Activated T-cell treated with anti-CD3 and anti-CD28 coated beads, Interleukin-2, amount 50 U/mL, for 4 hours (primary cell): ENCODE results near the gene ACTR3C. TPM values are rescaled to one million over a fixed set of nuclear protein-coding genes. Genes with fewer than 3 reads are reported as not detected.
A peak's percentile ranks its signal among the peaks of the same experiment; 100 is the strongest.

Experiments used
- ATAC-seq, 2 donors: fragments of 200-7000 bp; cut with Tn5 transposase; one replicate each; pipeline ENCODE4 v1.10.0; 2021
- DNase-seq: peaks from one replicate; pipeline ENCODE4 v3.0.0-alpha.2; 2020
- H3K27me3 Mint-ChIP-seq: one replicate; pipeline ENCODE4 v1.8.0; 2021; ENCODE audit warnings: low read depth, mixed read lengths
- H3K36me3 Mint-ChIP-seq: one replicate; pipeline ENCODE4 v1.8.0; 2022; ENCODE audit warnings: mixed read lengths; ENCODE audit not compliant: insufficient read depth
- H3K4me1 Mint-ChIP-seq: one replicate; pipeline ENCODE4 v1.8.0; 2021; ENCODE audit warnings: low read depth, mixed read lengths
- H3K4me3 Mint-ChIP-seq: one replicate; pipeline ENCODE4 v1.8.0; 2021; ENCODE audit warnings: mild to moderate bottlenecking, moderate library complexity, mixed read lengths
- H3K9me3 Mint-ChIP-seq: one replicate; pipeline ENCODE4 v1.8.0; 2021; ENCODE audit warnings: mixed read lengths
- total RNA-seq, 3 donors: library from RNA; stranded (reverse); gene quantifications; one replicate each; pipeline ENCODE4 v1.2.1, GENCODE V29; 2021

ACTR3C gene
- 1 to 10 TPM; 5.1 to 7.0 (median 5.5) TPM for total RNA-seq

- ATAC-seq (peak; percentile 41 to 54), DNase-seq (peak; percentile 55)
- peaks cover 17% of the 10 kb centered on the region for H3K36me3 Mint-ChIP-seq
- peaks cover 47% of the 10 kb centered on the region for H3K4me1 Mint-ChIP-seq
- H3K9me3 Mint-ChIP-seq, result no peaks in the 10 kb centered on the region
- H3K4me3 Mint-ChIP-seq, result peak within 1 kb of the TSS; percentile 96
- H3K27me3 Mint-ChIP-seq, result no peaks in the 10 kb centered on the region
These were observed at the start of gene ACTR3C, which contains the start of gene LRRC61 for GRCh38 chr7:150322833-150323681. ACTR3C (minus strand) TSS chr7:150323545; CDS start chr7:150295296, 28,249 bp downstream. LRRC61 (plus strand) TSS chr7:150323355; CDS start chr7:150336862, 13,507 bp downstream.

DNA sequence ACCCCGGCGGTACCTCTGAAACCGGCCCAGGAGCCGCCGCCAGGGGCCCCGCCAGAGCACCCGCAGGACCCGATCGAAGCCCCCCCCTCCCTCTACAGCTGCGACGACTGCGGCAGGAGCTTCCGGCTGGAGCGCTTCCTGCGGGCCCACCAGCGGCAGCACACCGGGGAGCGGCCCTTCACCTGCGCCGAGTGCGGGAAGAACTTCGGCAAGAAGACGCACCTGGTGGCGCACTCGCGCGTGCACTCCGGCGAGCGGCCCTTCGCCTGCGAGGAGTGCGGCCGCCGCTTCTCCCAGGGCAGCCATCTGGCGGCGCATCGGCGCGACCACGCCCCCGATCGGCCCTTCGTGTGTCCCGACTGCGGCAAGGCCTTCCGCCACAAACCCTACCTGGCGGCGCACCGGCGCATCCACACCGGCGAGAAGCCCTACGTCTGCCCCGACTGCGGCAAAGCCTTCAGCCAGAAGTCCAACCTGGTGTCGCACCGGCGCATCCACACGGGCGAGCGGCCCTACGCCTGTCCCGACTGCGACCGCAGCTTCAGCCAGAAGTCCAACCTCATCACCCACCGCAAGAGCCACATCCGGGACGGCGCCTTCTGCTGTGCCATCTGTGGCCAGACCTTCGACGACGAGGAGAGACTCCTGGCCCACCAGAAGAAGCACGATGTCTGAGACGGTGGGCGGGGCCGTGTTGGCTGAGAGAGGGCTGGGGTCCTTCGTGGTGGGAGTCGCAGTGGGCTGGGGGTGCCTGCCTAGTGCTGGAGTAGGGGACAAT lies 49.1 kb upstream of the ACTR3C start:
- peaks cover 47% of the 10 kb centered on the region for H3K4me1 Mint-ChIP-seq
- H3K36me3 Mint-ChIP-seq, result peaks cover 8% of the 10 kb centered on the region
- no peak overlapping the region for H3K4me3 Mint-ChIP-seq
- ATAC-seq (no peak), DNase-seq (no peak)
- no peaks in the 10 kb centered on the region for H3K9me3 Mint-ChIP-seq
- no peaks in the 10 kb centered on the region for H3K27me3 Mint-ChIP-seq

- H3K4me1 Mint-ChIP-seq, result peaks cover 46% of the 10 kb centered on the region
These were observed 48.6 kb upstream of the ACTR3C start for GRCh38 chr7:150371996-150372270.

DNA sequence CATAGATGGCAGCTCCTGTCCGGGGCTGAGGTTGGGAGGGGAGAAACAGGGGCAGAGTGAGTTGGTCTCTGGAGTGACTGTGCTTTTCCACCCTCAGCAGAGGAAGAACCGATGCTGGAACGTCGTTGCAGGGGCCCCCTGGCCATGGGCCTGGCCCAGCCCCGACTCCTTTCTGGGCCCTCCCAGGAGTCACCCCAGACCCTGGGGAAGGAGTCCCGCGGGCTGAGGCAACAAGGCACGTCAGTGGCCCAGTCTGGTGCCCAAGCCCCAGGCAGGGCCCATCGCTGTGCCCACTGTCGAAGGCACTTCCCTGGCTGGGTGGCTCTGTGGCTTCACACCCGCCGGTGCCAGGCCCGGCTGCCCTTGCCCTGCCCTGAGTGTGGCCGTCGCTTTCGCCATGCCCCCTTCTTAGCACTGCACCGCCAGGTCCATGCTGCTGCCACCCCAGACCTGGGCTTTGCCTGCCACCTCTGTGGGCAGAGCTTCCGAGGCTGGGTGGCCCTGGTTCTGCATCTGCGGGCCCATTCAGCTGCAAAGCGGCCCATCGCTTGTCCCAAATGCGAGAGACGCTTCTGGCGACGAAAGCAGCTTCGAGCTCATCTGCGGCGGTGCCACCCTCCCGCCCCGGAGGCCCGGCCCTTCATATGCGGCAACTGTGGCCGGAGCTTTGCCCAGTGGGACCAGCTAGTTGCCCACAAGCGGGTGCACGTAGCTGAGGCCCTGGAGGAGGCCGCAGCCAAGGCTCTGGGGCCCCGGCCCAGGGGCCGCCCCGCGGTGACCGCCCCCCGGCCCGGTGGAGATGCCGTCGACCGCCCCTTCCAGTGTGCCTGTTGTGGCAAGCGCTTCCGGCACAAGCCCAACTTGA lies 48.0 kb upstream of the ACTR3C start:
- no peak overlapping the region for H3K4me3 Mint-ChIP-seq
- H3K9me3 Mint-ChIP-seq, result no peaks in the 10 kb centered on the region
- peaks cover 42% of the 10 kb centered on the region for H3K4me1 Mint-ChIP-seq
- H3K36me3 Mint-ChIP-seq, result peaks cover 8% of the 10 kb centered on the region
- ATAC-seq (no peak), DNase-seq (no peak)
- H3K27me3 Mint-ChIP-seq, result no peaks in the 10 kb centered on the region

More at GRCh38 chr7:150371996-150372270, 48.6 kb upstream of the ACTR3C start:
- DNase-seq (no peak), ATAC-seq (no peak)
- no peak overlapping the region for H3K4me3 Mint-ChIP-seq
- no peaks in the 10 kb centered on the region for H3K27me3 Mint-ChIP-seq
- H3K9me3 Mint-ChIP-seq, result no peaks in the 10 kb centered on the region
- H3K36me3 Mint-ChIP-seq, result peaks cover 8% of the 10 kb centered on the region

- Mint-ChIP-seq H3K9me3 (no peaks in the 10 kb centered on the region), H3K27me3 (no peaks in the 10 kb centered on the region)
These were observed 47.3 kb upstream of the ACTR3C start for GRCh38 chr7:150370612-150371071.

DNA sequence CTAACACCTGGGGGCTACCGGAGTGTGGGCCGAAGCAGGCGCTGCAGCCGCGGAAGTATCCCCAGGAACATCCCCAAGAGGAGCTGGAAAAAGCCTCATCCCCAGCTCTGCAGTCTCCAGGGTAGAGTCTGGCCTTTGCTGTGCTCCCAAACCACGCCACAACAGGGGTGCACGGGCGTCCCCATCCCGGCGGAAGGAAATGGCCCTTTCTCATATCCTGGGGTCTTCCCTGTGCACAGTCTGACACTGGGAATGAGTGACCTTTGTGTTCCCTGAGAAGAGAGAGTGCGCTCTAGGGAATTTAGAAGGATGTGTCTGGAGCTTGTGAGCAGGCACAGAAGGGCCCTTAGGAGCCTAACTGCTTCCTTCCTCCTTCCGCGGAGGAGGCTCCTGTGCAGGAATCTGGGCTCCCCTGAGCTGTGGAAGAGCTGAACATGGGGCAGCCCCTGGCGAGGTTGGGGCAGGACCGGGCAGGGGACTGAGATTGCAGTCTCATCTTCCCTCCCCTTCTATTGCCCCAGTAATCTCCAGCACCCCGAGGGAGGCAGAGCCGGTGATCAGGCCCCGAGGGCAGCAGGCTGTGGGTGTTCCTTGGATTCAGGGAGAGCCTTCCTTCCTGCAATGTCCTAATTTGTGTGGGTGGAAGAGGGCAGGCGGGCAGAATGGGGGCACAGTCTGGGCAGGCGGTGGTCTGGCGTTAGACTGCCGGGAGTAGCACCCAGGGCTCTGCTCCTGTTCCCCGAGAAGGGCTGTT lies 46.6 kb upstream of the ACTR3C start:
- DNase-seq, result no peak
- peaks cover 43% of the 10 kb centered on the region for H3K4me1 Mint-ChIP-seq
- H3K4me3 Mint-ChIP-seq, result peak overlapping the region; percentile 96
- H3K9me3 Mint-ChIP-seq, result no peaks in the 10 kb centered on the region
- H3K36me3 Mint-ChIP-seq, result peaks cover 8% of the 10 kb centered on the region
- no peaks in the 10 kb centered on the region for H3K27me3 Mint-ChIP-seq
- no peak for ATAC-seq

More at GRCh38 chr7:150370612-150371071, 47.3 kb upstream of the ACTR3C start:
- no peak for ATAC-seq
- Mint-ChIP-seq H3K4me3 (peak overlapping the region; percentile 96), H3K36me3 (peaks cover 8% of the 10 kb centered on the region), H3K4me1 (peaks cover 42% of the 10 kb centered on the region)
- no peak for DNase-seq

GRCh38 chr7:150368884-150369747 lies 45.8 kb upstream of the ACTR3C start:
- Mint-ChIP-seq H3K9me3 (no peaks in the 10 kb centered on the region), H3K36me3 (peaks cover 8% of the 10 kb centered on the region), H3K4me1 (peaks cover 41% of the 10 kb centered on the region), H3K4me3 (peak overlapping the region; percentile 96), H3K27me3 (no peaks in the 10 kb centered on the region)
- DNase-seq (peak; percentile 74), ATAC-seq (peak; percentile 61 to 62)

GRCh38 chr7:150368096-150368883 lies 44.9 kb upstream of the ACTR3C start, which contains the start of gene REPIN1:
REPIN1 (plus strand) TSS chr7:150368822; CDS start chr7:150369712, 890 bp downstream.
- ATAC-seq, result peak; percentile 44 to 65
- DNase-seq, result peak; percentile 78

GRCh38 chr7:150367677-150368095 lies 44.3 kb upstream of the ACTR3C start:
- DNase-seq (no peak), ATAC-seq (peak in 1 of 2 donors; percentile 58)
- Mint-ChIP-seq H3K4me3 (peak overlapping the region; percentile 91), H3K4me1 (peaks cover 39% of the 10 kb centered on the region), H3K9me3 (no peaks in the 10 kb centered on the region), H3K27me3 (no peaks in the 10 kb centered on the region), H3K36me3 (peaks cover 3% of the 10 kb centered on the region)

More at GRCh38 chr7:150368096-150368883, 44.9 kb upstream of the ACTR3C start, which contains the start of gene REPIN1:
- Mint-ChIP-seq H3K4me3 (peak within 1 kb of the TSS; percentile 96), H3K4me1 (peaks cover 39% of the 10 kb centered on the region), H3K9me3 (no peaks in the 10 kb centered on the region), H3K36me3 (peaks cover 3% of the 10 kb centered on the region), H3K27me3 (no peaks in the 10 kb centered on the region)

DNA sequence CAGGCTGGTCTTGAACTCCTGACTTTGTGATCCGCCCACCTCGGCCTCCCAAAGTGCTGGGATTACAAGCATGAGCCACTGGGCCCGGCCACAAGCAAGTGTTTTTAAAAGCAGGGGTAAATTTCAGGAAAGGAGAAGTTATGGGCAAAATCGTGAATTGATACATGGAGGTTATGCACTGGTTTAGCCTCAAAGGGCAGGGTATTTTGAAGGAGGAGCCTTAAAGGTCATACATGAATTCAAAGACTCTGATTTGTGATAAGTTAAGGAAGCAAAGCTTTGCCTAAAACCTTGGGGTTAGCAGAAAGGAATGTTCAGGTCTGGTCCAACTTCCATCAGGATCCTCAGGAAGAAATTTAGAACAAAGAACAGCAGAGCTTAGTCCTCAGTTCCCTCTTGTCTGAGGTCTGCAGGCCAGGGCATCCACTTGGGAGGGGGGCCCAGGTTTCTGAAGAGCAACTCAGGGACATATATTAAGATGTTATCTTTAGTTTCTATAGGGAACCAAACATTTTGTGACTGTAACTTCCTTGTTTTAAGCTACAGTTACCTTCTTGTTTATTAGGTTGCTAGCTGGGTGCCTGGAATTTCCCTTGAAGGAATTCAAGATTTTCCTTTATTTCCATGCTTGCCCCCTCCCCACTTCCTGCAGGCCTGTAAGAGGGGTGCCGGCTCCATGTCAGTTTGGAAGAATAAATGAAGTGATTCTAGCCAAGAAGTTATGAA lies 42.5 kb upstream of the ACTR3C start:
- peaks cover 39% of the 10 kb centered on the region for H3K4me1 Mint-ChIP-seq
- DNase-seq (no peak), ATAC-seq (no peak)
- no peaks in the 10 kb centered on the region for H3K9me3 Mint-ChIP-seq
- no peaks in the 10 kb centered on the region for H3K36me3 Mint-ChIP-seq
- H3K27me3 Mint-ChIP-seq, result no peaks in the 10 kb centered on the region
- no peak overlapping the region for H3K4me3 Mint-ChIP-seq

DNA sequence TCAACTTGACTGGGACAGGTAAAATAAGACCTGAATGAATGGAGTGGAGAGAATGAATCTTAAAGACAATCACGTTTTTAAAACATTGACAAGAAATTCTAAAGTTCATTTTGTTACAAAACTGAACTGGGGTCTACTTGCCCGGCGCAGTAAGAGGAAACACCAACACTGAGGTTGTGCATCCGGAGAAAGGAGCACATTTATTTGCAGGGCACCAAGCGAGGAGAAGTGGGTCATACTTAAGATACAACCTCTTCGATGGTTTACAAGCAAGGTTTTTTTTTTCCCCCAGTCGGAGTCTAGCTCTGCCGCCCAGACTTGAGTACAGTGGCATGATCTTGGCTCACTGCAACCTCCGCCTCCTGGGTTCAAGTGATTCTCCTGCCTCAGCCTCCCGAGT lies 41.8 kb upstream of the ACTR3C start:
- Mint-ChIP-seq H3K9me3 (no peaks in the 10 kb centered on the region), H3K4me3 (no peak overlapping the region), H3K36me3 (no peaks in the 10 kb centered on the region), H3K4me1 (peaks cover 32% of the 10 kb centered on the region), H3K27me3 (no peaks in the 10 kb centered on the region)
- no peak for ATAC-seq
- no peak for DNase-seq
